ENCODE results near the gene TMEM151B.

TMEM151B gene

DNA sequence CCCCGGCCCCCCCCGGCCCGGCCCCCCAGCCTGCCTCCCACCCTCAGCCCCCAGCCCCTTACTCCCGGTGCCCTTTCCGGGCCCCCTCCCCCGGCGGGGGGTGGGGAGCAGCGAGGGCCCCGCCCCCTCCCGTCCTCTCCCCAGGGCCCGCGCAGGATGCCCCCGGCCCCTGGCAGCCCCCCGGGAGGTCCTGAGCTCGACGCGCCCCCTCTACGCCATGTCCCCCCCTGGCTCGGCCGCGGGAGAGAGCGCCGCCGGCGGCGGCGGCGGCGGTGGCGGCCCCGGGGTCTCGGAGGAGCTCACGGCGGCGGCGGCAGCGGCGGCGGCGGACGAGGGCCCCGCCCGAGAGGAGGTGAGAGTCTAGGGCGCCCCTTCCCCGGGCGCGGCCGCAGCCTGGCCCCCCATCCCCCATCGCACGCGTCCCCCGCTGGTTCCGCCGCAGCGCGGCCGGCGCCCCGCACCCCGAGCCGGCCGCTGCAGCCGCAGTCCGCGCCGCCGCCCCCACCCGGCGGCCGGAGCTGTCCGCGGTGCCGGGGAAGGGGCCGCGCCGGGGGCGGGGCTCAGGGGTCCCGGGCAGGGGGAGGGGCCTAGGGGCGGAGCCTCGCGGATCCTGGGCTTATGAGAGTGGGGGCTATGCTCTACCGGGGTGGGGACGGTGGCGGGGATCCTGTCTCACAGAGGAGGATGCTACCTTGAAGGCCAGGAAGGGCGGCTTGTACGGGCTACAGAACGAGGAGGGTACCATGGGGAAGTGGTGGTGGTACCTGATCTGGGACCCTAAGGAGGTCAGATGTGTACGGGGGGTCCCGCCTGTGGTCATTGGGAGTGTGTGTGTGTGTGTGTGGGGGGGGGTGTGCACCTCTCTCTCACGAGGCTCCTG is 516 bp downstream of the TMEM151B start:
- H3K4me3 ChIP-seq (ENCODE audit: low read depth, low read length), result peak overlapping the region; percentile 17
- in situ Hi-C loops (cut with HindIII; ENCODE audit: low sequenced_read_pairs), result no loop called here
- TF ChIP-seq, protein P1, sequence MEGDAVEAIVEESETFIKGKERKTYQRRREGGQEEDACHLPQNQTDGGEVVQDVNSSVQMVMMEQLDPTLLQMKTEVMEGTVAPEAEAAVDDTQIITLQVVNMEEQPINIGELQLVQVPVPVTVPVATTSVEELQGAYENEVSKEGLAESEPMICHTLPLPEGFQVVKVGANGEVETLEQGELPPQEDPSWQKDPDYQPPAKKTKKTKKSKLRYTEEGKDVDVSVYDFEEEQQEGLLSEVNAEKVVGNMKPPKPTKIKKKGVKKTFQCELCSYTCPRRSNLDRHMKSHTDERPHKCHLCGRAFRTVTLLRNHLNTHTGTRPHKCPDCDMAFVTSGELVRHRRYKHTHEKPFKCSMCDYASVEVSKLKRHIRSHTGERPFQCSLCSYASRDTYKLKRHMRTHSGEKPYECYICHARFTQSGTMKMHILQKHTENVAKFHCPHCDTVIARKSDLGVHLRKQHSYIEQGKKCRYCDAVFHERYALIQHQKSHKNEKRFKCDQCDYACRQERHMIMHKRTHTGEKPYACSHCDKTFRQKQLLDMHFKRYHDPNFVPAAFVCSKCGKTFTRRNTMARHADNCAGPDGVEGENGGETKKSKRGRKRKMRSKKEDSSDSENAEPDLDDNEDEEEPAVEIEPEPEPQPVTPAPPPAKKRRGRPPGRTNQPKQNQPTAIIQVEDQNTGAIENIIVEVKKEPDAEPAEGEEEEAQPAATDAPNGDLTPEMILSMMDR (IDR thresholded peaks at IDR 0.05; ENCODE audit: low read depth, low read length, missing control alignments), result no peak
- no peak for DNase-seq (ENCODE audit: low read depth)

DNA sequence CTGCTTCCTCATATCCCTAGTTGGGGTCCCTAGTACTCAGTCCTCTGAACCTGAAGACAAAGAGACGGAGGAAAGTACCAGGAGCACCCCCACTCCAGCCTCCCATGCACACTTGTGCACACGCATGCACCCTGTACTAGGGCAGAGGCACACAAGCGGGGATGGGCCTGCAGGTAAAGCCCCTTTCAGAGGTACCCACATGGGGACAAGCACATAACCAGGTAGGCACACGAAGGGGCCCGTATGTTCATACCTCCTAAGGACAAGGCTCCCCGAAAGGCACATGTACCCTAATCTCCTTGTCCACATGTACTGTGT is 1.1 kb downstream of the TMEM151B start:
- in situ Hi-C loops (cut with HindIII; ENCODE audit: low sequenced_read_pairs), result no loop called here
- no peak overlapping the region for H3K4me3 ChIP-seq (ENCODE audit: low read depth, low read length)
- TF ChIP-seq, protein P1 (IDR thresholded peaks at IDR 0.05; ENCODE audit: low read depth, low read length, missing control alignments), result no peak

DNA sequence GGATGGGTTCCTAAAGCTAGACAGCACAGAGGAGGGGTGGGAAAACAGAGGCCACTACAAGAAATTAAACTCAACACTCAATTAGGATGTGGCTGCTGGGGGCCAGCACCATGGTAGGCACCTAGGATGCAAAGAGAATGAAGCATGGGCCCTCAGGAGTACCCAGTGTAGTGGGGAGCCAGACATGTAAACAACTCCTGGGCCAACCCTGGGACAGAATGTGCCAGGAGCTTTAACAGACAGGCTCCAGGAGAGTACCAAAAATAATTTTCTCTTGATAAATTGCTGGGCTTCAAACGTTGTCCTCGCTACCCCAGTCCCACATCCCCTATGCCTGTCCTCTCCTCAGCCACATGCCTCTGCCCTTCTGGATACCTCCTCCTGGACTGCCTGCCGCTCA is 1.7 kb downstream of the TMEM151B start:
- TF ChIP-seq, protein P1 (IDR thresholded peaks at IDR 0.05; ENCODE audit: low read depth, low read length, missing control alignments), result no peak
- no peak for DNase-seq (ENCODE audit: low read depth)
- in situ Hi-C loops (cut with HindIII; ENCODE audit: low sequenced_read_pairs), result no loop called here
- H3K4me3 ChIP-seq (ENCODE audit: low read depth, low read length), result no peak overlapping the region

More for the DNA sequence above, 1.1 kb downstream of the TMEM151B start:
- no peak for DNase-seq (ENCODE audit: low read depth)

DNA sequence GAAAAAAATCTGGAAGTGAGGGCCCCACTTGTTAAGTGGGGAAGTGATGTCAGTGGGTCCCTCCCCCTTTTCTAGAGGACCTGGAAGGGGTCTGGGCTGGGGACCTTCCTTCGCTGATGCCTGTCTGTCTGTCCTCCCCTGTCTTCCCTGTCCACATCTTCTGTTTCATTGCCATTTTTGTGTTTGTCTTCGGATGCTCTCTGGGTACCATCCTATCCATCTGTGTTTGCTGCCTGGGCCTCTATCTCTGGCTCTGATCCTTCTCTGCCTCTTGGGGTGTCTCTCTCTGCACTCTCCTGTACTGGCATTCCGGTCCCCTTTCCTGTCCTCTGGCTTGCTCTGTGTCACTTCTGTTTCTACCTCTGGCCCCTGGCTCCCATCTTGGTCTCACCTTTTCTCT is 2.3 kb downstream of the TMEM151B start:
- in situ Hi-C loops (cut with HindIII; ENCODE audit: low sequenced_read_pairs), result no loop called here
- TF ChIP-seq, protein P1 (IDR thresholded peaks at IDR 0.05; ENCODE audit: low read depth, low read length, missing control alignments), result no peak
- no peak for DNase-seq (ENCODE audit: low read depth)
- H3K4me3 ChIP-seq (ENCODE audit: low read depth, low read length), result no peak overlapping the region

DNA sequence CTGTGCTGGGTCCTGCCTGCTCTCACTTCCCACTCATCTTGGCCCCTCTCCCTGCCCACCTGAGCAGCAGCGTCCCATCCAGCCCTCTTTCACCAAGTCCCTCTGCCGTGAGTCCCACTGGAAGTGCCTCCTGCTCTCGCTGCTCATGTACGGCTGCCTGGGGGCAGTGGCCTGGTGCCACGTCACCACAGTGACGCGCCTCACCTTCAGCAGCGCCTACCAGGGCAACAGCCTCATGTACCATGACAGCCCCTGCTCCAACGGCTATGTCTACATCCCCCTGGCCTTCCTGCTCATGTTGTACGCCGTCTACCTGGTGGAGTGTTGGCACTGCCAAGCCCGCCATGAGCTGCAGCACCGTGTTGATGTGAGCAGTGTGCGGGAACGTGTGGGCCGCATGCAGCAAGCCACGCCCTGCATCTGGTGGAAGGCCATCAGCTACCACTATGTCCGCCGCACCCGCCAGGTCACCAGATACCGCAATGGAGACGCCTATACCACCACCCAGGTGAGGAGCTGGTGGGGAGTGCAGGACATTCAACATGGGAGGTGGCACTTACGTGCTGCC is 2.8 kb downstream of the TMEM151B start:
- TF ChIP-seq, protein P1 (IDR thresholded peaks at IDR 0.05; ENCODE audit: low read depth, low read length, missing control alignments), result no peak
- in situ Hi-C loops (cut with HindIII; ENCODE audit: low sequenced_read_pairs), result no loop called here
- DNase-seq (ENCODE audit: low read depth), result no peak
- H3K4me3 ChIP-seq (ENCODE audit: low read depth, low read length), result no peak overlapping the region

DNA sequence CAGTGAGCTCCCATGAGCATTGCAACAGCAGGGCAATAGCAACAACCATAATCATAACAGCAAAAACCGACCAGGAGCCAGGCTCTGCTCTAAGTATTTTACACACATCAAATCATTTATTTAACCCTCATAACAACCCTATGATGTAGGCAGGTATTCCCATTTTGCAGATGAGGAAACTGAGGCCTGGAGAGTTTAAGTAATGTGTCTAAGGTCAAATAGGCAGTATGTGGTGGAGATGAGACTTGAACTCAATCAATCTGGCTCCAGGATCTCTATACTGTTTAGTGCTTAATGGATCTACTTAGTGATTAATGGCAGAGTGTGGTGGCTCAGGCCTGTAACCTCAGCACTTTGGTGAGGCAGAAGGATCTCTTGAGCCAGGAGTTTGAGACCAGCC is 3.4 kb downstream of the TMEM151B start:
- TF ChIP-seq, protein P1 (IDR thresholded peaks at IDR 0.05; ENCODE audit: low read depth, low read length, missing control alignments), result no peak
- DNase-seq (ENCODE audit: low read depth), result no peak
- in situ Hi-C loops (cut with HindIII; ENCODE audit: low sequenced_read_pairs), result no loop called here
- H3K4me3 ChIP-seq (ENCODE audit: low read depth, low read length), result no peak overlapping the region
